ENCODE measurements around the gene TMEM108. TPM values are rescaled to one million over a fixed set of nuclear protein-coding genes. Genes with fewer than 3 reads are reported as not detected.

Gene TMEM108
- total and polyA plus RNA-seq, 2 experiments from 2014 or later, result 7.4 to 15.3 TPM

DNA sequence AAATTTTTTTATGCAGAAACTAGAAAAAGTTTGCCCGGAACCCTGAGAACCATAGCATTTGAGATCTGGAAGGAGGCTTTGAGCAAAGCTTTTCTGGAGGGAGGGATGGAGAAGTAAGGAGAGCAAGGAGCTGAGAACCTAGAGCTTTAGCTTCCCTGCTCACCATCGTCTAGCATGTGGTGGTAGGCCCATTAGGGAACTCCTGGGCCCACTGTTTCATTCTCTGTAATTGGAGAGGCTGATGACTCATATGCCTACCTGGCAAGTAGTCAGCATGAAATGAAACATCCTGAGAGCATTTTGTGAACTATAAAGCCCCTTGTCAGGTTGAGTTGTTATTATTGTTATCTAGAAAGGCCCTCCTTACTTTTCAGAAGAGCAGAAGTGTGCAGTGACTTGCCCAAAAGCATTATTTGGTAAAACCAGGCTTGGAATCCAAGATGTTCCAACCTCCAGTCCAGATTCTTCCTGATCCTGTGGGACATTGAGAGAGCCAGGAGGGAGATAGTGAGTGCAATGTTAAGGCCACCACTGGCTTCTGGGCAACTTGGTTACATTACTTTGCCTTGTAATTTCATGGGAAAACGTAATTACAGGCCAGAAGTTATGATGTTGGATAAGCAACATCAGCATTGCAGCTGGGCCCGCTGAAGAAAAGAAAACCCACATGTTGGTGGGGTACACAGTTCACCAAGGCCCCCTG, 257.2 kb downstream of the TMEM108 start:
- Histone ChIP-seq H3K79me2 (replicated peaks; ENCODE audit: insufficient read depth) (no peaks in the 10 kb centered on the region), H3F3A (replicated peaks; ENCODE audit: low read depth) (no peaks in the 10 kb centered on the region), H3K4me3 (no peak overlapping the region), H2AFZ (no peak overlapping the region), H3K9me2 (ENCODE audit: insufficient read depth) (peaks cover 4% of the 10 kb centered on the region; the same call in 1 of the 2 replicates), H3K27me3 (ENCODE audit: insufficient read depth) (no peaks in the 10 kb centered on the region), H3K4me2 (no peak overlapping the region), H3K36me3 (ENCODE audit: insufficient read depth) (no peaks in the 10 kb centered on the region), H3K27ac (ENCODE audit: low read depth) (no peak overlapping the region), H3K4me1 (ENCODE audit: insufficient read depth) (no peaks in the 10 kb centered on the region), H4K20me1 (replicated peaks; ENCODE audit: insufficient read depth) (0 out of 2 replicates have a peak, but pooled peaks cover 3% of the 10 kb centered on the region)
- no peaks in the 10 kb centered on the region for H3K36me3 Mint-ChIP-seq (ENCODE audit: low read depth)
- peak; percentile 16 for DNase-seq (ENCODE audit: low spot score)
- no peaks in the 10 kb centered on the region for H3K9me3 Mint-ChIP-seq
- H3K4me3 Mint-ChIP-seq, result no peak overlapping the region
- H3K27ac Mint-ChIP-seq, result no peak overlapping the region
- no peak for TF ChIP-seq STAT1 (IDR thresholded peaks at IDR 0.05; ENCODE audit: unreplicated experiment)
- TF ChIP-seq, protein P1, sequence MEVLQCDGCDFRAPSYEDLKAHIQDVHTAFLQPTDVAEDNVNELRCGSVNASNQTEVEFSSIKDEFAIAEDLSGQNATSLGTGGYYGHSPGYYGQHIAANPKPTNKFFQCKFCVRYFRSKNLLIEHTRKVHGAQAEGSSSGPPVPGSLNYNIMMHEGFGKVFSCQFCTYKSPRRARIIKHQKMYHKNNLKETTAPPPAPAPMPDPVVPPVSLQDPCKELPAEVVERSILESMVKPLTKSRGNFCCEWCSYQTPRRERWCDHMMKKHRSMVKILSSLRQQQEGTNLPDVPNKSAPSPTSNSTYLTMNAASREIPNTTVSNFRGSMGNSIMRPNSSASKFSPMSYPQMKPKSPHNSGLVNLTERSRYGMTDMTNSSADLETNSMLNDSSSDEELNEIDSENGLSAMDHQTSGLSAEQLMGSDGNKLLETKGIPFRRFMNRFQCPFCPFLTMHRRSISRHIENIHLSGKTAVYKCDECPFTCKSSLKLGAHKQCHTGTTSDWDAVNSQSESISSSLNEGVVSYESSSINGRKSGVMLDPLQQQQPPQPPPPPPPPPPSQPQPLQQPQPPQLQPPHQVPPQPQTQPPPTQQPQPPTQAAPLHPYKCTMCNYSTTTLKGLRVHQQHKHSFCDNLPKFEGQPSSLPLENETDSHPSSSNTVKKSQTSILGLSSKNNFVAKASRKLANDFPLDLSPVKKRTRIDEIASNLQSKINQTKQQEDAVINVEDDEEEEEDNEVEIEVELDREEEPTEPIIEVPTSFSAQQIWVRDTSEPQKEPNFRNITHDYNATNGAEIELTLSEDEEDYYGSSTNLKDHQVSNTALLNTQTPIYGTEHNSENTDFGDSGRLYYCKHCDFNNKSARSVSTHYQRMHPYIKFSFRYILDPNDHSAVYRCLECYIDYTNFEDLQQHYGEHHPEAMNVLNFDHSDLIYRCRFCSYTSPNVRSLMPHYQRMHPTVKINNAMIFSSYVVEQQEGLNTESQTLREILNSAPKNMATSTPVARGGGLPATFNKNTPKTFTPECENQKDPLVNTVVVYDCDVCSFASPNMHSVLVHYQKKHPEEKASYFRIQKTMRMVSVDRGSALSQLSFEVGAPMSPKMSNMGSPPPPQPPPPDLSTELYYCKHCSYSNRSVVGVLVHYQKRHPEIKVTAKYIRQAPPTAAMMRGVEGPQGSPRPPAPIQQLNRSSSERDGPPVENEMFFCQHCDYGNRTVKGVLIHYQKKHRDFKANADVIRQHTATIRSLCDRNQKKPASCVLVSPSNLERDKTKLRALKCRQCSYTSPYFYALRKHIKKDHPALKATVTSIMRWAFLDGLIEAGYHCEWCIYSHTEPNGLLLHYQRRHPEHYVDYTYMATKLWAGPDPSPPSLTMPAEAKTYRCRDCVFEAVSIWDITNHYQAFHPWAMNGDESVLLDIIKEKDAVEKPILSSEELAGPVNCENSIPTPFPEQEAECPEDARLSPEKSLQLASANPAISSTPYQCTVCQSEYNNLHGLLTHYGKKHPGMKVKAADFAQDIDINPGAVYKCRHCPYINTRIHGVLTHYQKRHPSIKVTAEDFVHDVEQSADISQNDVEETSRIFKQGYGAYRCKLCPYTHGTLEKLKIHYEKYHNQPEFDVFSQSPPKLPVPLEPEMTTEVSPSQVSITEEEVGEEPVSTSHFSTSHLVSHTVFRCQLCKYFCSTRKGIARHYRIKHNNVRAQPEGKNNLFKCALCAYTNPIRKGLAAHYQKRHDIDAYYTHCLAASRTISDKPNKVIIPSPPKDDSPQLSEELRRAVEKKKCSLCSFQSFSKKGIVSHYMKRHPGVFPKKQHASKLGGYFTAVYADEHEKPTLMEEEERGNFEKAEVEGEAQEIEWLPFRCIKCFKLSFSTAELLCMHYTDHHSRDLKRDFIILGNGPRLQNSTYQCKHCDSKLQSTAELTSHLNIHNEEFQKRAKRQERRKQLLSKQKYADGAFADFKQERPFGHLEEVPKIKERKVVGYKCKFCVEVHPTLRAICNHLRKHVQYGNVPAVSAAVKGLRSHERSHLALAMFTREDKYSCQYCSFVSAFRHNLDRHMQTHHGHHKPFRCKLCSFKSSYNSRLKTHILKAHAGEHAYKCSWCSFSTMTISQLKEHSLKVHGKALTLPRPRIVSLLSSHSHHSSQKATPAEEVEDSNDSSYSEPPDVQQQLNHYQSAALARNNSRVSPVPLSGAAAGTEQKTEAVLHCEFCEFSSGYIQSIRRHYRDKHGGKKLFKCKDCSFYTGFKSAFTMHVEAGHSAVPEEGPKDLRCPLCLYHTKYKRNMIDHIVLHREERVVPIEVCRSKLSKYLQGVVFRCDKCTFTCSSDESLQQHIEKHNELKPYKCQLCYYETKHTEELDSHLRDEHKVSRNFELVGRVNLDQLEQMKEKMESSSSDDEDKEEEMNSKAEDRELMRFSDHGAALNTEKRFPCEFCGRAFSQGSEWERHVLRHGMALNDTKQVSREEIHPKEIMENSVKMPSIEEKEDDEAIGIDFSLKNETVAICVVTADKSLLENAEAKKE (CRISPR knock-in tag; IDR thresholded peaks at IDR 0.05), result 0 out of 2 replicates have a peak, but pooled peaks have one; percentile 29
- TF ChIP-seq, protein P2, sequence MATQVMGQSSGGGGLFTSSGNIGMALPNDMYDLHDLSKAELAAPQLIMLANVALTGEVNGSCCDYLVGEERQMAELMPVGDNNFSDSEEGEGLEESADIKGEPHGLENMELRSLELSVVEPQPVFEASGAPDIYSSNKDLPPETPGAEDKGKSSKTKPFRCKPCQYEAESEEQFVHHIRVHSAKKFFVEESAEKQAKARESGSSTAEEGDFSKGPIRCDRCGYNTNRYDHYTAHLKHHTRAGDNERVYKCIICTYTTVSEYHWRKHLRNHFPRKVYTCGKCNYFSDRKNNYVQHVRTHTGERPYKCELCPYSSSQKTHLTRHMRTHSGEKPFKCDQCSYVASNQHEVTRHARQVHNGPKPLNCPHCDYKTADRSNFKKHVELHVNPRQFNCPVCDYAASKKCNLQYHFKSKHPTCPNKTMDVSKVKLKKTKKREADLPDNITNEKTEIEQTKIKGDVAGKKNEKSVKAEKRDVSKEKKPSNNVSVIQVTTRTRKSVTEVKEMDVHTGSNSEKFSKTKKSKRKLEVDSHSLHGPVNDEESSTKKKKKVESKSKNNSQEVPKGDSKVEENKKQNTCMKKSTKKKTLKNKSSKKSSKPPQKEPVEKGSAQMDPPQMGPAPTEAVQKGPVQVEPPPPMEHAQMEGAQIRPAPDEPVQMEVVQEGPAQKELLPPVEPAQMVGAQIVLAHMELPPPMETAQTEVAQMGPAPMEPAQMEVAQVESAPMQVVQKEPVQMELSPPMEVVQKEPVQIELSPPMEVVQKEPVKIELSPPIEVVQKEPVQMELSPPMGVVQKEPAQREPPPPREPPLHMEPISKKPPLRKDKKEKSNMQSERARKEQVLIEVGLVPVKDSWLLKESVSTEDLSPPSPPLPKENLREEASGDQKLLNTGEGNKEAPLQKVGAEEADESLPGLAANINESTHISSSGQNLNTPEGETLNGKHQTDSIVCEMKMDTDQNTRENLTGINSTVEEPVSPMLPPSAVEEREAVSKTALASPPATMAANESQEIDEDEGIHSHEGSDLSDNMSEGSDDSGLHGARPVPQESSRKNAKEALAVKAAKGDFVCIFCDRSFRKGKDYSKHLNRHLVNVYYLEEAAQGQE (IDR thresholded peaks at IDR 0.05; ENCODE audit: unreplicated experiment), result no peak
- H3K27me3 Mint-ChIP-seq (ENCODE audit: insufficient read depth, low read depth, poor library complexity), result peaks cover 2% of the 10 kb centered on the region
- peak; percentile 59 for ATAC-seq
- H3K4me1 Mint-ChIP-seq, result peaks cover 9% of the 10 kb centered on the region
